ENCODE results near the gene DNER. TPM values are rescaled to one million over a fixed set of nuclear protein-coding genes. Genes with fewer than 3 reads are reported as not detected.

The DNER gene
- total and polyA plus RNA-seq, 2 donors (not counting 1 experiment from before 2014, with no cell fraction given), result not detected

GRCh38 chr2:229438430-229439159, 275.8 kb downstream of the DNER start:
- POLR2A ChIA-PET, result no interaction called here
- H3K4me1 Mint-ChIP-seq, result no peaks in the 10 kb centered on the region
- H3K4me1 ChIP-seq (ENCODE audit: control insufficient read depth in 2 of 2, insufficient read depth in 2 of 2, low read length in 2 of 2), result no peaks in the 10 kb centered on the region
- no peak for TF ChIP-seq EZH2 (IDR thresholded peaks at IDR 0.05; ENCODE audit: borderline replicate concordance, insufficient read depth, low read depth, low read length, poor library complexity, severe bottlenecking)
- TF ChIP-seq, protein P1, sequence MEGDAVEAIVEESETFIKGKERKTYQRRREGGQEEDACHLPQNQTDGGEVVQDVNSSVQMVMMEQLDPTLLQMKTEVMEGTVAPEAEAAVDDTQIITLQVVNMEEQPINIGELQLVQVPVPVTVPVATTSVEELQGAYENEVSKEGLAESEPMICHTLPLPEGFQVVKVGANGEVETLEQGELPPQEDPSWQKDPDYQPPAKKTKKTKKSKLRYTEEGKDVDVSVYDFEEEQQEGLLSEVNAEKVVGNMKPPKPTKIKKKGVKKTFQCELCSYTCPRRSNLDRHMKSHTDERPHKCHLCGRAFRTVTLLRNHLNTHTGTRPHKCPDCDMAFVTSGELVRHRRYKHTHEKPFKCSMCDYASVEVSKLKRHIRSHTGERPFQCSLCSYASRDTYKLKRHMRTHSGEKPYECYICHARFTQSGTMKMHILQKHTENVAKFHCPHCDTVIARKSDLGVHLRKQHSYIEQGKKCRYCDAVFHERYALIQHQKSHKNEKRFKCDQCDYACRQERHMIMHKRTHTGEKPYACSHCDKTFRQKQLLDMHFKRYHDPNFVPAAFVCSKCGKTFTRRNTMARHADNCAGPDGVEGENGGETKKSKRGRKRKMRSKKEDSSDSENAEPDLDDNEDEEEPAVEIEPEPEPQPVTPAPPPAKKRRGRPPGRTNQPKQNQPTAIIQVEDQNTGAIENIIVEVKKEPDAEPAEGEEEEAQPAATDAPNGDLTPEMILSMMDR (IDR thresholded peaks at IDR 0.05), result no peak
- no peaks in the 10 kb centered on the region for H3K9me3 Mint-ChIP-seq (ENCODE audit: insufficient read depth)
- H3K79me2 ChIP-seq (ENCODE audit: control insufficient read depth, insufficient read depth, low read length), result no peaks in the 10 kb centered on the region
- no peak overlapping the region for H3K4me3 Mint-ChIP-seq
- peaks cover 0 to 4% (median 0%) of the 10 kb centered on the region in 3 donors for H3K9me3 ChIP-seq (ENCODE audit: control extremely low read depth in 1 of 3, control insufficient read depth in 2 of 3, insufficient read depth in 1 of 3, low read length in 2 of 3)
- H3K27ac Mint-ChIP-seq, result no peak overlapping the region
- intact Hi-C loops (cut with micrococcal nuclease), result no loop called here
- peaks cover 8% of the 10 kb centered on the region for H3K27me3 Mint-ChIP-seq
- no peaks in the 10 kb centered on the region for H4K20me1 ChIP-seq (ENCODE audit: control insufficient read depth, insufficient read depth, low read length, poor library complexity, severe bottlenecking)
- 100% methylated on average over 2 of the region's 6 CpGs for WGBS (ENCODE audit: insufficient coverage)
- DNase-seq (no peak), ATAC-seq (ENCODE audit: low read depth) (no peak)
- no peaks in the 10 kb centered on the region for H3K36me3 ChIP-seq (replicated peaks in 1 of 2; ENCODE audit: control extremely low read depth in 1 of 2, control insufficient read depth in 1 of 2, extremely low read depth in 1 of 2, insufficient read depth in 2 of 2, low read length in 1 of 2)
- no peak overlapping the region for H3K4me3 ChIP-seq (ENCODE audit: control extremely low read depth in 1 of 5, extremely low read depth in 1 of 5, insufficient read depth in 1 of 5, low read depth in 2 of 5, low read length in 4 of 5)
- no peak overlapping the region for H3K4me2 ChIP-seq (replicated peaks; ENCODE audit: low read depth, low read length, poor library complexity, severe bottlenecking)
- no peak overlapping the region for H2AFZ ChIP-seq (ENCODE audit: insufficient read depth, low read depth, low read length, poor library complexity, severe bottlenecking)
- no peak overlapping the region for H3K27ac ChIP-seq (ENCODE audit: low read length in 2 of 2)
- CTCF ChIA-PET, result no interaction called here
- no peaks in the 10 kb centered on the region for H3K27me3 ChIP-seq (replicated peaks in 1 of 4; ENCODE audit: control extremely low read depth in 1 of 4, control insufficient read depth in 3 of 4, insufficient read depth in 4 of 4, low read length in 3 of 4)
- H3K9ac ChIP-seq (ENCODE audit: low read length), result no peak overlapping the region

GRCh38 chr2:229437467-229437866, 276.9 kb downstream of the DNER start:
- Histone ChIP-seq H3K9ac (ENCODE audit: low read length) (no peak overlapping the region), H3K27me3 (replicated peaks in 1 of 4; ENCODE audit: control extremely low read depth in 1 of 4, control insufficient read depth in 3 of 4, insufficient read depth in 4 of 4, low read length in 3 of 4) (no peaks in the 10 kb centered on the region), H2AFZ (ENCODE audit: insufficient read depth, low read depth, low read length, poor library complexity, severe bottlenecking) (no peak overlapping the region), H3K79me2 (ENCODE audit: control insufficient read depth, insufficient read depth, low read length) (no peaks in the 10 kb centered on the region), H3K4me2 (replicated peaks; ENCODE audit: low read depth, low read length, poor library complexity, severe bottlenecking) (no peak overlapping the region), H3K4me3 (ENCODE audit: control extremely low read depth in 1 of 5, extremely low read depth in 1 of 5, insufficient read depth in 1 of 5, low read depth in 2 of 5, low read length in 4 of 5) (no peak overlapping the region), H3K4me1 (ENCODE audit: control insufficient read depth in 2 of 2, insufficient read depth in 2 of 2, low read length in 2 of 2) (no peaks in the 10 kb centered on the region), H3K36me3 (replicated peaks in 1 of 2; ENCODE audit: control extremely low read depth in 1 of 2, control insufficient read depth in 1 of 2, extremely low read depth in 1 of 2, insufficient read depth in 2 of 2, low read length in 1 of 2) (no peaks in the 10 kb centered on the region), H4K20me1 (ENCODE audit: control insufficient read depth, insufficient read depth, low read length, poor library complexity, severe bottlenecking) (no peaks in the 10 kb centered on the region), H3K9me3 (ENCODE audit: control extremely low read depth in 1 of 3, control insufficient read depth in 2 of 3, insufficient read depth in 1 of 3, low read length in 2 of 3) (peaks cover 0 to 4% (median 0%) of the 10 kb centered on the region in 3 donors), H3K27ac (ENCODE audit: low read length in 2 of 2) (no peak overlapping the region)
- ChIA-PET POLR2A (no interaction called here), CTCF (interaction anchor here (0.8 kb wide), 1 partner anchor 8 kb away, joined by 7 read pairs; no protein-coding TSS in a partner anchor)
- H3K4me3 Mint-ChIP-seq, result no peak overlapping the region
- no peak for TF ChIP-seq EZH2 (IDR thresholded peaks at IDR 0.05; ENCODE audit: borderline replicate concordance, insufficient read depth, low read depth, low read length, poor library complexity, severe bottlenecking)
- TF ChIP-seq, protein P1 (IDR thresholded peaks at IDR 0.05), result no peak
- 80% methylated on average over 1 of the region's 2 CpGs for WGBS (ENCODE audit: insufficient coverage)
- DNase-seq, result no peak
- ATAC-seq (ENCODE audit: low read depth), result no peak
- H3K9me3 Mint-ChIP-seq (ENCODE audit: insufficient read depth), result no peaks in the 10 kb centered on the region
- H3K27ac Mint-ChIP-seq, result no peak overlapping the region
- H3K27me3 Mint-ChIP-seq, result peaks cover 8% of the 10 kb centered on the region
- intact Hi-C loops (cut with micrococcal nuclease), result no loop called here
- no peaks in the 10 kb centered on the region for H3K4me1 Mint-ChIP-seq
